ENCODE data around the gene ASPRV1. TPM values are rescaled to one million over a fixed set of nuclear protein-coding genes. Genes with fewer than 3 reads are reported as not detected.
"Not testable (repeated sequence)": the region's sequence is repeated elsewhere in the genome, so short reads cannot be mapped to it uniquely, and the experiment has no call there.

Gene ASPRV1
- total RNA-seq: 0.78 TPM
- long read RNA-seq, partial matches to known transcripts: 0 of 1 reads
- long read RNA-seq, other reads (novel, unspliced or antisense): 0 of 1 reads

DNA sequence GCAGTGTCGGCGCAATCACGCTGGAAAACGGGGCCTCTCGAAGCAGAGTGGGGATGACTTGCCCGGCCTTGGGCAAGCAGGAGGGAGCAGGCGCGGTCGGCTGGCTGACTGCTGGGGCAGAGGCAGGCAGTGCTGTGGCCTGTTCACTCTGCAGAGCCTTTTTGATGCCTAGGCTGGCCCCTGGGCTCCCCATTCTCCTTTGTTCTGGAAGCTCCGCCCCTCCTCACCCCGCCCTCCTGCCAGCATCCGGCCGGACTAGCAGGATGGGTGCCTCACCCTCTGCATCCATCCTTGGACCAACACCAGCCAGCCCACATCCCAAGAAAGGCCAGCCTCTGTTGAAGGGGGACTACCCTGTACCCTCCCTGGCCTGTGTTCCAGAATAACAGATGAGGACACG, at the start of gene ASPRV1:
Gene ASPRV1, minus strand, starts transcription at position 136 of the 400 bp plus-strand sequence. CDS start 195 bp downstream, outside the sequence.
- ATAC-seq (ENCODE audit: poor library complexity): no peak
- DNase-seq: no peak

DNA sequence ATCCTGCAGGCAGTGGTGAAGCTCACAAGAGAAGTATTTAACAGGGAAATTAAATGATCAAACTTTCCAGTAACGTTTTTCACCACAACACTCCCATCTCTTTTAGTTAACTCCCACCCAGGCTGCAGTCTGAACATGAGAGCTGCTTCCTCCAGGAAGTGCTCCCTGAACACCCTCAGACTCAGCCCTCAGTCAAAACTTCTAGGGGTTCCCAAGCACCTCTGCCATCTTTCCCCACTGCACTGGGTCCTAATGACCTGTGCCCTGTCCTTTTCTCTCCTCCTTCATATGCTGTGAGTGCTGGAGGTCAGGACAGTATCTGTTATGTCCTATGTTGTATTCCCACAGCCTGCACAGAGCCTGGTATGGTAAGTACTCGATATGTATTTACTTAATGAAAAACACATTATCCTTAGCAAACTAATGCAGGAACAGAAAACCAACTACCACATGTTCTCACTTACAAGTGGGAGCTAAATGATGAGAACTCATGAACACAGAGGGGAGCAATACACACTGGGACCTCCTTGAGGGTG, 49.2 kb upstream of the ASPRV1 start:
- ATAC-seq (ENCODE audit: poor library complexity) (peak; percentile 15), DNase-seq (no peak)
- intact Hi-C loops (cut with DNase I): no loop called here

More for the DNA sequence above, at the start of gene ASPRV1:
- intact Hi-C loops (cut with DNase I): no loop called here

DNA sequence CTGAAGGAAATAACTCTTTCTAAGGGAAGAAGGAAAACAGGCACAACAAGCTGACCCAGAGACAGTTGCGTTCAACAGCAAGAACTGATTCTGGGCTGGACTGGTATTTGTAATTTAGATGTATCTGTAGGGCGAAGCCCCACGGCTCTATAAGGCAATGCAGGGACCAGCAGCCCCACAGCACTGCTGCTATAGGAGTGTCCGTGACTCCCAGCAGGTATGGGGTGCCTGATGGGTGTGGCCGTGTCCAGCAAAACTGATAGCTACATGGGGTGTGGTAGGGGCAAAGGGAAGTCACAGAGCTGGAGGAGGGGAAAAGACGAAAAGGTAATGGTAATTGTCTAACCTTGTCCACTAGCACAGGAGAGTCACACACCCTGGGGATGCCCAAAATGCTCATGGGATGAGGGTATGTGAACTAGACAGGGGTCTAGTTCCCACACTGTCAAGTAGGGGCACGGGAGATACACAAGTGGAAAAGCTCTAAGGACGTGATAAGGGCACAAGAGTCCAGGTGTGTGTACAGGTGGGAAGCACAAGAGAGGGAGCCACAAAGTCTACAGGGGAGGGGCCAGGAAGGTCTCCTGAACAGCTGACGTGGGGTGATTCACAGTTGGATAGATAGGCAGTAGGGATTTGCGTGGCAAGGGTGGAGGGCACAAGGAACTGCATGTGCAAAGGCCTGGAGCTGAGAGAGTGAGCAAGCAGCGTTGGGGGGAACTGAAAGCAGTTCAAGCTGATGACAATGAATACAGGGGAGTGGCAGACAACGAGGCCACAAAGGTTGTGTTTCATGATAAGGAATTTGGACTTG, 48.5 kb upstream of the ASPRV1 start:
- no peak for DNase-seq
- intact Hi-C loops (cut with DNase I): no loop called here
- peak; percentile 58 for ATAC-seq (ENCODE audit: poor library complexity)

DNA sequence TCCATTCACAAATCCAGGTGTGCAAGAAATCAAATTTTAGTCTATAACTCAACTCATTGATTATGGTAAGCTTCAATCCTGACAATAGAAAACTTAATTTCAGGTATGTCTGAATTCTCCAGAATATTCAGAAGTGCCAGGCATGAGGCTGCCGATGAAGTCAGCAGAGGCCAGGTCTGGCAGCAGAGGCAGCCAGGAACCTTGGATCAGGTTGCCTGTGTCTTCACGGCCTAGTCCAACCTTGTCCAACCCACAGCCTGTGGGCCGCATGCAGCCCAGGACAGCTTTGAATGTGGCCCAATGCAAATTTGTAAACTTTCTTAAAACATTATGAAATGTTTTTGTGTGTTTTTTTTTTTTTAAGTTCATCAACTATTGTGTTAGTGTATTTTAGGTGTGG, 46.9 kb upstream of the ASPRV1 start:
- DNase-seq: no peak
- ATAC-seq (ENCODE audit: poor library complexity): no peak
- intact Hi-C loops (cut with DNase I): no loop called here

DNA sequence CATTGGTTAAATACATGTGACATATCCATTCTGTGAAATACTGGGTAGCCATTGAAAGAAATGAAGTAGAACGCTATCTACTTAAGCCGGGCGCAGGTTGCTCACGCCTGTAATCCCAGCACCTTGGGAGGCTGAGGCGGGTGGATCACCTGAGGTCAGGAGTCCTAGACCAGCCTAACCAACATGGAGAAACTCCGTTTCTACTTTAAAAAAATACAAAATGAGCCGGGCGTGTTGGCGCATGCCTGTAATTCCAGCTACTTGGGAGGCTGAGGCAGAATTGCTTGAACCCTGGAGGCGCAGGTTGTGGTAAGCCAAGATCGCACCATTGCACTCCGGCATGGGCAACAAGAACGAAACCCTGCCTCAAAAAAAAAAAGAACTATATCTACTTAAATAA, 45.7 kb upstream of the ASPRV1 start:
- intact Hi-C loops (cut with DNase I): no loop called here
- ATAC-seq (ENCODE audit: poor library complexity) (no peak), DNase-seq (no peak)

DNA sequence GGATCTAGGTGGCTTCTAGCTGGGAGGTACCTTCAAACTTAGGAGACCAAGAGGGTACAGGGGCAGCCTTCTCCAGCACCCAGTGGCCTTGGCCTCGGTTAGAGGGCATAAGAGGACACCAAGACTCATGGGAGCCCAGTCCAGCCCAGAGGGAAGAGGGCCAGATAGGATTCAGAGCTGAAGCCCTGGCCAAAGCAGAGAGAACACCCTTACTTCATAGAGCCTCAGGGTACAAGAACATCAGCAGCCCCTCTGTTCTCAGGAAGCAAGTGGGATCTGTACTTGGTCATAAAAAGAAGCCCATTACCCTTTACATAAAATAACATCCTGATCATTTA, 45.0 kb upstream of the ASPRV1 start:
- intact Hi-C loops (cut with DNase I): no loop called here
- no peak for ATAC-seq (ENCODE audit: poor library complexity)
- DNase-seq: no peak

DNA sequence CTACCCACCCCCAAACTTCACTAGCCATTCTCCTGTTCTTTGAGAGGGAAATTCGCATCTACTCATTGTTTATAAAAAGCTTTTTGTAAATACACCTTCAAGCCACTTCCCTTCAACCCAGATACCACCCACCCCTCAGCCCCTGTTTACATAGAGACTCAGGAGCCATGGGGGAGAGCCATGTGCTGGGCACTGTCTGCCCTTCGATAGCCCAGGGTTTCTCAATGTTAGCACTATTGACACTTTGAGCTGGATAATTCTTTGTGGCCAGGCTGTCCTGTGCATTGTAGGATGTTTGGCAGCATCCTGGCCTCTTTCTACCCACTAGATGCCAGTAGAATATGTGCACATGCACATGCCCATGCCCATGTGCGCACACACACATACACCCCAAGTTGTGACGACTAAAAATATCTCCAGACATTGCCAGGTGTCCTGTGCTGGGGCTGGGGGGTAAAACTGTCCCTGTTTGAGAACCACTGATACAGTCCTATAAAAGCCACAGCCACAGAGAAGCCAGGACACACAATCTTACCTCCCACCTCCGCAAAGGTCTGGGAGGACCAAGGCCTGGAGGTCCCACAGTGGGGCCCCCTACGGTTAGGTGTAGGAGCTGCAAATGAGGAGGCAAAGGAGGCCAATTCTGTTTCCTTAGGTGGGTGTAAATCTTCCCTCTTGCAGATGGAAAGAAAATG, 44.5 kb upstream of the ASPRV1 start:
- DNase-seq: no peak
- intact Hi-C loops (cut with DNase I): no loop called here
- no peak for ATAC-seq (ENCODE audit: poor library complexity)

DNA sequence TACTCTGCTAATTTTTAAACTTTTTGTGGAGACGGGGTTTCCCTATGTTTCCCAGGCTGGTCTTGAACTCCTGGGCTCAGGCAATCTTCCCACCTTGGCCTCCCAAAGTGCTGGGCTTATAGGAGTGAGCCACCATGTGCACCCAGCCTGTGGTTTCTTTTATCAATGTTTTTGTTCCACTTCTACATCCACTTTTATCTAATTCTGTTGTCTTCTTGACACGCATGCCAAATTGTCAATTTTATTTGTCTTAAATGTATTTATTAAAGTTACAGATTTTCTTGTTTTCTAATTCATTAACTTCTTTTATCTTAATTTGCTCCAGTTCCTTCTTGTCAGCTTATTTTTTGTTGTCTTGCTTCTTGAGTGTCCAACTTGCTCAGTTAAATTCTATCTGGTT, 43.8 kb upstream of the ASPRV1 start:
- DNase-seq: no peak
- no peak for ATAC-seq (ENCODE audit: poor library complexity)
- intact Hi-C loops (cut with DNase I): no loop called here

DNA sequence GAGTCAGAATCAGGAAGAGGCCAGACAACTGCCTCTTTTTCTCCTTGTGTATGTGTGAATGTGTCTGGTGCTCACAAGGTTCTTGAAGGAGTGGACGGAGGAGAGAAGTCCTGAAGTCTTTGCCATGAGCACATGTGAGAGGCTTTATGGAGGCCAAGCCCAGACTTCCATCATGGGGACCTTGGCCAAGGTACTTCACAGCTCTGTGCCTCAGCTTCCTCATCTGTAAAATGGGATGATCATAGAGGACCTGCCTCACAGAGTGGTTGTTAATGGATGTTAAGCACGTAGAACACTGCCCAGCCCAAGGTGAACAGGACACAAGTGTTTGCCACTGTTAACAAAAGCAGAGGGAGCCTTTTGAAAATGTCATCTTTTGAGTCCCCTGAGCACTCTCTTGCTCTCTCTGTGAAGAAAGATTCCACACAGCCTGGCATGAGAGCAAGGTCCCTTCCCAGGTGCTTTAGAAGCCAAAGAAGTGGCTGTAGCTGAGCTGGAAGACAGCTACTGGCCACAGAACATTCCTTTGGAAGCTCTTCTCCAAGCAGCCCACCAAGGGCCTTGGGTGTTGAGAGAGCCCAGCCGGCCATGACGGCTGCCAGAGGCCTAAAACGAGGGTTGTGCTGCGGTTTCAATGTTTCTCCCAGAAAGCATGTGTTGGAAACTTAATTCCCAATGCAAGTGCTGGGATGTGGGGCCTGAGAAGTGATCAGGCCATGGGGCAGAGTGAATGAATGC, 41.8 kb upstream of the ASPRV1 start:
- intact Hi-C loops (cut with DNase I): no loop called here
- DNase-seq (no peak), ATAC-seq (ENCODE audit: poor library complexity) (no peak)

DNA sequence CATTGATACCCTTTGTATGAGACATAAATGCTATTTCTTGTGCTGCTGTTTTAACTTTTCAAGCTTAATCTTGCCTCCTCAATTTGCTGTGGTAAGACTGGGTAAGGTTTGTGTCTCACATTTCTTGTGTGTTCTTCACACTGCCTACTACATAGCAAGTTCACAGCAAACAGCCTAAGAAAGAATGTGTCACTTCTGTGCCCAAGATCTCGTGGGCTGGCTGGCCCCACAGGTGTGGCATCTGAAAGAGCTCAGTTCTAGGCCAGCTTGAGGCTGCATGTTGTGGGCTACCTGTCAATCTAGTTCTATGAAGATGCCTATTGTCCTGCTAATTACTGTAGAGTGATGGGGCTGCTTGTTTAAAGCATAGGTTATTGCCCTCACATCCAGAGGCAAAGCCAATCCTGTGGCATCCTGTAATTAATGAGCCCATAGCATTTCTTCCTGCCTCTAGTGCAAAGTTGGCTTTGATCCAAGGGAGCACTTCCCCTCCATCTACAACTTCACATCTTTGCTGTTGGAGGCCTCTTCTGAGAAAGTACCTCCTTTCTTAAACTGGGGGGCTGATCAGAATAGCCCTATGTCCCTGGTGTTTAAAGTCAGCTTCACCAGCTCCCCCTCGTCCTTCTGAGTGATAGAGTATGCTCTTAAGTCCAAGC, 40.9 kb upstream of the ASPRV1 start:
- intact Hi-C loops (cut with DNase I): no loop called here

DNA sequence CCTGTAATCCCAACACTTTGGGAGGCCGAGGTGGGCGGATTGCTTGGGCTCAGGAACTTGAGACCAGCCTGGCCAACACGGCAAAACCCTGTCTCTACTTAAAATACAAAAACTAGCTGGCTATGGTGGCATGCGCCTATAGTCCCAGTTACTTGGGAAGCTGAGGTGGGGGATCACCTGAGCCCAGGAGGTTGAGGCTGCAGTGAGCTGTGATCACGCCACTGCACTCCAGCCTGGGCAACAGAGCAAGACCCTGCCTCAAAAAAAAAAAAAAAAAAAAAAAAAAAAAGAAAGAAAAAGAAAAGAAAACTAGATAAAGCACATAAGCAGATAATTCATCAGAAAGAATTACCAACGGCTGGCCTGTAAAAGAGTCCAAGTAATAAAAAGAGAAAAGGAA, 39.1 kb upstream of the ASPRV1 start:
- DNase-seq; intact Hi-C loops (cut with DNase I); ATAC-seq (ENCODE audit: poor library complexity): not testable (repeated sequence)

More for the DNA sequence above, 40.9 kb upstream of the ASPRV1 start:
- ATAC-seq (ENCODE audit: poor library complexity) (no peak), DNase-seq (no peak)

DNA sequence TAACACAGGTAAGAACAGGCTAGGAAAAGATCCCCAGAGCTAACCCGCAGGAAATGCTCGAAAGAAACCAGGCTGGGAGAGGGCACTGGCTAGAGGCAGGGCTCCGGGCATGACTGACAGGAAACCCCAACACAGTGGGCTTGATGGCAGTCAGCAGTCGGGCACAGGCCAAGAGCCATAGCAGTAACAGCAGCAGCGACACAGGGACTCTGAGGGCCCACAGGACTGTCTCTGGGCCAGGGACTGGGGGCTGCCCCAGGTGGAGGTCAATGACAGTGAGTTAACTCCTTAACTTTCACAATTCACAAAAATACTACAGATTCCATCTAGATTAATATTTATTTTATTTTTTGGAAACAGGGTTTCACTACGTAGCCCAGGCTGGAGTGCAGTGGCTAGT, 37.3 kb upstream of the ASPRV1 start:
- intact Hi-C loops (cut with DNase I): no loop called here
- no peak for ATAC-seq (ENCODE audit: poor library complexity)
- DNase-seq: no peak

DNA sequence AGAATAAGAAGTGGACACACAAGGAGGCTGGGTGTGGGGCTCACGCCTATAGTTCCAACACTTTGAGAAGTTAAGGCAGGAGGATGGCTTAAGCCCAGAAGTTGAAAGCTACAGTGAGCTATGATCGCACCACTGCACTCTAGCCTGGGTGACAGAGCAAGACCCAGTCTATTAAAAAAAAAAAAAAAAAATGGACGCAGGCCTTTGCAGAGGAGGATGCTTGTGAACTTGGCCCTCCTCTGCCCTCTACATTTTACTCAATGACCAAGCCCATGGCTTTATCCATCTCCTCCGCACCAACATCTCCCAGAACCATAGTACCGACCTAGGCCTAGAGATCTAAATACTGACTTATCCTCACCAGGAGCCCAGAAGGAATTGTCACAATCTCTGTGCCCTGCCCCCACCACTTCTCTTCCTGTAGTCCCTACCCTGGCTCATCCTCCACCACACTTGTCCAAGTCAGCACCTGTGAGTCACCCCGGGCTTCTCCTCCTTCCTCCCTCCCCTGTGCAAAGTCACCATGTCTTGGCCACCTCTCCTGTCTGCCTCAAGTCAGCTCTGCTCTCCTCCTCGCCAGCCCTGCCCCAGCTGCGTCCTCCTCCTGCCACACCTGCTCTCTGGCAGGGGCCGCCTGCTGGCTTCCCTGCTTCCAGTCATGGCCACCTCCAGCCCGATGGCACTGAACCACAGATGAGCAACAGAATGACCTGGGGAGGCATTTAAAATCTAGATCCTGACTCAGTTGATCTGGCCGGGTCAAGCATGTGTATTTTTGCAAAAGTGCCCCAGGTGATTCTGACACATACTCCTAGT, 35.8 kb upstream of the ASPRV1 start:
- no peak for ATAC-seq (ENCODE audit: poor library complexity)
- DNase-seq: peak; percentile 52
- intact Hi-C loops (cut with DNase I): no loop called here

DNA sequence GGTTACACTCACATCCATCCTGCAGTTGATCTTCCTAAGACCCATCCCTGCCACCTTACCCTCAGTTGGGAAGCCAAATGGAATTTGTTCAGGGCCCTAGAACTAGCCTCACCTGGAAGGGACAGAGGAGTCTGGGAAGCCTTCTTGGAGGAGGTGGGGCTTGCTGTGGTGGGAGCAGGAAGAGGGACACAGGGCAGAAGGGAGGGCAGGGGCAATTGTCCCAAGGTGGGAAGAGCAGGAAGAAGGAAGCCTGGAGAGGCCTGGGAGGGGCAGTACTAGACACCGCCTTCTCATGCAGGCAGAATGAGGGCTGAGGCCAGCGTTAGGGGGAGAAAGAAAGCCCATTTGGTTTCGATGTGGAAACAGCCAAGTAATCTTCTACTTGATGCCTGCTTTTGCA, 34.1 kb upstream of the ASPRV1 start:
- ATAC-seq (ENCODE audit: poor library complexity) (no peak), DNase-seq (no peak)
- intact Hi-C loops (cut with DNase I): no loop called here

DNA sequence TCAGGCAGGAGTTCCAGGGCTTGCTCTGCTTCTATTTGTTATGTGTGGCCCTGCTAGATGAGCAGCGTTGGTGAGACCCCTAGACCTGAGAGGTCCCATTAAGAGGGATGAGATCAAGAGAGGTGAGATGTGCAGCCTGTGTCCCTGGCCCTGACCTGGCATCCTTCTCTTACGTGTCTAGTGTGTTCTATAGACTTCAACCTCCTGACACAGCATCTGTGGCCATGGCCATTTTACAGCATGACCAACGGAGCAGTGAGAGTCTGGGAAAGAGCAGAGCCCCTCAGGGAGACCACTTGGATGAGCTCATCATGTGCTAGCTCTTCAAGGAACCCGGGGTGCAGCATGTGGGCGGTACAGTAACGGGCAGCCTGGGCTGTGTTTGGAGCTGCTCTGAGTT, 32.7 kb upstream of the ASPRV1 start:
- ATAC-seq (ENCODE audit: poor library complexity) (no peak), DNase-seq (no peak)

DNA sequence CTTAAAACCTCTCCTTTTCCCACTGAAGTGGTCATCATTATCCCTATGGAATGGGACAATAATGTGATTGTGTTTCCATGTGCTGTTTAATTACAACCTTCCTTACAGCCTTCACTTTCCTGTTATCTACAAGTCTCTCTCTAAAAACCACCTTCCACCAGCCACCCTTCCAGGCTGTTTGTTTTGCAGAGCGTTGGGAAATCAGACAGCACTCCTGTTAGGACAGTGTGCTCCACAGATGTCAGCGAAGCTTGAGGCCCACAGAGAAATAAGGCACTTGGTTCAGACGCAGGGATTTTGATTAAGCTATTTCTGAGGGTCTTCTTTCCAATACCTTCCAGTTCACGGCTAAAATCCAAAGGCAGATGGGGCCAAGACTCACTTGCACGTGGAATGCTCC, 32.3 kb upstream of the ASPRV1 start:
- intact Hi-C loops (cut with DNase I): no loop called here
- no peak for ATAC-seq (ENCODE audit: poor library complexity)
- no peak for DNase-seq

More for the DNA sequence above, 32.7 kb upstream of the ASPRV1 start:
- intact Hi-C loops (cut with DNase I): no loop called here

DNA sequence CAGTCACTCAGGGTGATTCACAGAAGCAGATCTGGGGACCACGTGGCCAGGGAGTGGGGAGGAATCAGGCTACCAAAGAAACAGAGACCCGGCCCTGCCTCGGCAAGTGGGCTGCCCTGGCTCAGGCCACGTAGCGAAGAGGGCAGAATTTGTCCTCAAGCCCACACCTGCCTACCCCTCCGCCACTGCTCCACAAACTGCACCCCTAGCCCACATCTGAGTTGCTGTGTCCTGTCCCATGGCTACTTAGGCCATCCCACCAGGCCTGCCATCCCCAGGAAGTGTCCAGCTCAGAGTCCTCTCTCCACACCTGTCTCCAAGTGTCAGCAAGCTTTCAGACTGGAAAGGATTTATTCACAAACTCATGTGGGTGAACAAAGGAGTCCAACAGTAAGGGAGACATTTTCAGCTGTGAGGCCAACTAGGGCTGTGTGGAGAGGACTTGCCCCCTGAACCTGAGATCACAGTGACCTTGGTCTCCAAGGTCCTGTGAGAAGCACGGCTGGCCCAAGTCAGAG, 31.7 kb upstream of the ASPRV1 start:
- intact Hi-C loops (cut with DNase I): no loop called here
- DNase-seq: no peak

More for the DNA sequence above, 31.7 kb upstream of the ASPRV1 start:
- ATAC-seq (ENCODE audit: poor library complexity): no peak
